ENCODE measurements around the gene ADCK2. TPM values are rescaled to one million over a fixed set of nuclear protein-coding genes. Genes with fewer than 3 reads are reported as not detected.
A peak's percentile ranks its signal among the peaks of the same experiment; 100 is the strongest.

Gene ADCK2
- total and polyA plus RNA-seq, 10 of the 15 experiments (the other 5 are each of a cell fraction or from before 2014, with no cell fraction given) = 0.52 to 19.4 (median 13.1) TPM

- 31% methylated on average over 4 of the region's 4 CpGs for WGBS (ENCODE audit: insufficient coverage, insufficient replicate concordance, low lambda C conversion rate, missing lambda C conversion rate)
- Histone ChIP-seq H2AFZ (ENCODE audit: control insufficient read depth, low read depth, low read length) (peak overlapping the region; percentile 30), H4K20me1 (ENCODE audit: control insufficient read depth, insufficient read depth) (no peaks in the 10 kb centered on the region), H3K79me2 (ENCODE audit: control insufficient read depth, insufficient read depth, low read length) (no peaks in the 10 kb centered on the region; the same call in 1 of the 2 replicates), H3K4me2 (ENCODE audit: control insufficient read depth, insufficient read depth) (peak overlapping the region; percentile 98), H3K36me3 (ENCODE audit: control insufficient read depth in 2 of 2, insufficient read depth in 2 of 2, low read length in 1 of 2) (0 out of 4 replicates have a peak, but pooled peaks cover 0 to 3% of the 10 kb centered on the region in 2 experiments), H3K27ac (ENCODE audit: control insufficient read depth, insufficient read depth) (peak overlapping the region; percentile 20), H3K9me3 (replicated peaks; ENCODE audit: control insufficient read depth, insufficient read depth, low read length) (no peaks in the 10 kb centered on the region), H3K27me3 (replicated peaks in 1 of 2; ENCODE audit: control insufficient read depth in 2 of 2, insufficient read depth in 2 of 2, low read length in 1 of 2) (no peaks in the 10 kb centered on the region), H3K9ac (ENCODE audit: control insufficient read depth, insufficient read depth, low read length) (no peak overlapping the region), H3K4me1 (ENCODE audit: control insufficient read depth, insufficient read depth, low read length) (peaks cover 39% of the 10 kb centered on the region), H3K4me3 (peak overlapping the region; percentile 49; the same call in 1 of the 2 replicates)
- FAIRE-seq = no peak
- intact Hi-C loops (cut with micrococcal nuclease; ENCODE audit: unreplicated experiment) = loop anchor here (1.0 to 5.0 kb wide), 3 partner anchors 21 to 337 kb away; partner anchors contain the start of genes BRAF and NDUFB2
- ChIA-PET SMC1A (ENCODE audit: uncharacterized antibody, unreplicated experiment) (interaction anchor here (0.6 to 4.8 kb wide), 21 partner anchors 11 to 337 kb away, joined by 3 to 57 read pairs (median 6); partner anchors contain the start of genes MRPS33 and NDUFB2), RAD21 (ENCODE audit: unreplicated experiment) (interaction anchor here (0.6 to 3.5 kb wide), 20 partner anchors 11 to 974 kb away, joined by 3 to 23 read pairs (median 3); partner anchors contain the start of genes MRPS33 and NDUFB2), CTCF (interaction anchor here (0.6 to 5.6 kb wide), 33 partner anchors 9 to 978 kb away, joined by 3 to 88 read pairs (median 4); partner anchors contain the start of genes MRPS33 and NDUFB2), POLR2A (interaction anchor here (0.8 to 2.4 kb wide), 9 partner anchors 10 to 343 kb away, joined by 3 to 11 read pairs (median 3); partner anchors contain the start of gene NDUFB2)
- in situ Hi-C loops (cut with MboI) = loop anchor here (10.0 kb wide), 1 partner anchor 339 kb away; the partner anchor contains the start of gene MRPS33
- no TSS peak for BruUV-seq (replicated peaks)
- DNase-seq (ENCODE audit: low read depth, low spot score) = no peak
- no peak; the same call in 2 of the 3 replicates for ATAC-seq
- TF ChIP-seq E2F8 (IDR thresholded peaks at IDR 0.05; ENCODE audit: low read depth, partially characterized antibody) = no peak
- TF ChIP-seq CTCF (IDR thresholded peaks at IDR 0.05 in 2 of 3, conservative IDR thresholded peaks at IDR 0.05 in 1 of 3; ENCODE audit: control insufficient read depth in 2 of 3, extremely low read depth in 1 of 3, insufficient read depth in 1 of 3, low read depth in 3 of 3, low read length in 3 of 3) = no peak
- TF ChIP-seq BCLAF1 (IDR thresholded peaks at IDR 0.05) = no peak
- TF ChIP-seq ZBTB33 (IDR thresholded peaks at IDR 0.05) = no peak
- no peak for TF ChIP-seq BCL11A (IDR thresholded peaks at IDR 0.05; ENCODE audit: low read depth, low read length)
- no peak for TF ChIP-seq CBX5 (IDR thresholded peaks at IDR 0.05; ENCODE audit: low read depth)
- TF ChIP-seq MAX (IDR thresholded peaks at IDR 0.05; ENCODE audit: low read depth, low read length) = no peak
Observed at GRCh38 chr7:140675726-140676125, 3.0 kb downstream of the ADCK2 start.

Data from GM12878 (cell line).